GM23338 (cell line): Measurements from ENCODE around the gene HMGN5. TPM values are rescaled to one million over a fixed set of nuclear protein-coding genes. Genes with fewer than 3 reads are reported as not detected.

Experiments used
- ATAC-seq: fragments of 200-7000 bp; cut with Tn5 transposase; 3 replicates; pipeline ENCODE4 v1.9.1; 2020
- DNase-seq: peaks from one replicate; pipeline ENCODE4 v3.0.0-alpha.2; 2015; ENCODE audit warnings: low spot score
- H2AFZ ChIP-seq: fragments of 200-600 bp; sonication (generic); 2 replicates; pipeline ENCODE4 v1.8.0; 2016; ENCODE audit warnings: antibody characterized with exemption, mild to moderate bottlenecking, moderate library complexity
- H3F3A ChIP-seq: fragments of 200-600 bp; sonication (generic); replicated peaks from 2 replicates; pipeline ENCODE4 v1.8.0; 2017; ENCODE audit warnings: antibody characterized with exemption, mixed run types, low read depth
- H3K27ac ChIP-seq: fragments of 200-600 bp; sonication (generic); 2 replicates; pipeline ENCODE4 v1.6.1; 2016; ENCODE audit warnings: low read depth
- H3K27me3 ChIP-seq: fragments of 200-600 bp; sonication (generic); 2 replicates; pipeline ENCODE4 v1.8.0; 2016; ENCODE audit warnings: mild to moderate bottlenecking, mixed run types, moderate library complexity; ENCODE audit not compliant: insufficient read depth
- H3K36me3 ChIP-seq: fragments of 200-600 bp; sonication (generic); 2 replicates; pipeline ENCODE4 v1.8.0; 2016; ENCODE audit warnings: mild to moderate bottlenecking; ENCODE audit not compliant: insufficient read depth
- H3K4me1 ChIP-seq: fragments of 200-600 bp; sonication (generic); 2 replicates; pipeline ENCODE4 v1.8.0; 2016; ENCODE audit warnings: mild to moderate bottlenecking, moderate library complexity; ENCODE audit not compliant: insufficient read depth
- H3K4me2 ChIP-seq: fragments of 200-600 bp; sonication (generic); 2 replicates; pipeline ENCODE4 v1.7.1; 2017; ENCODE audit warnings: mixed run types
- H3K4me3 ChIP-seq: fragments of 200-600 bp; sonication (generic); 2 replicates; pipeline ENCODE4 v1.6.1; 2016; ENCODE audit warnings: mixed run types
- H3K79me2 ChIP-seq: fragments of 200-600 bp; sonication (generic); replicated peaks from 2 replicates; pipeline ENCODE4 v1.8.0; 2017; ENCODE audit warnings: mild to moderate bottlenecking; ENCODE audit not compliant: insufficient read depth
- H3K9me2 ChIP-seq: fragments of 200-600 bp; sonication (generic); 2 replicates; pipeline ENCODE4 v1.8.0; 2017; ENCODE audit not compliant: insufficient read depth
- H4K20me1 ChIP-seq: fragments of 200-600 bp; sonication (generic); replicated peaks from 2 replicates; pipeline ENCODE4 v1.8.0; 2017; ENCODE audit warnings: mild to moderate bottlenecking; ENCODE audit not compliant: insufficient read depth
- H3K27ac Mint-ChIP-seq: 2 replicates; pipeline ENCODE4 v1.8.0; 2020; ENCODE audit warnings: inconsistent platforms, mild to moderate bottlenecking, moderate library complexity, mixed read lengths
- H3K27me3 Mint-ChIP-seq: 3 replicates; pipeline ENCODE4 v1.8.0; 2022; ENCODE audit warnings: low read depth, mild to moderate bottlenecking, moderate library complexity, mixed read lengths, inconsistent platforms; ENCODE audit not compliant: insufficient read depth, poor library complexity
- H3K36me3 Mint-ChIP-seq: 3 replicates; pipeline ENCODE4 v1.8.0; 2021; ENCODE audit warnings: low read depth, mild to moderate bottlenecking, inconsistent platforms, moderate library complexity, mixed read lengths
- H3K4me1 Mint-ChIP-seq: 3 replicates; pipeline ENCODE4 v1.8.0; 2020; ENCODE audit warnings: mild to moderate bottlenecking, inconsistent platforms, mixed read lengths
- H3K4me3 Mint-ChIP-seq: 3 replicates; pipeline ENCODE4 v1.8.0; 2021; ENCODE audit warnings: moderate library complexity, mild to moderate bottlenecking, inconsistent platforms, mixed read lengths
- H3K9me3 Mint-ChIP-seq: 3 replicates; pipeline ENCODE4 v1.8.0; 2020; ENCODE audit warnings: moderate library complexity, mild to moderate bottlenecking, inconsistent platforms, mixed read lengths
- ZNF462 ChIP-seq: fragments of 250-450 bp; sonication (Bioruptor Pico); IDR thresholded peaks from 2 replicates; pipeline ENCODE4 v1.5.0; 2020; ENCODE audit warnings: mild to moderate bottlenecking, moderate library complexity
- polyA plus RNA-seq: library from polyadenylated mRNA; unstranded; fragments of >200 nt; fragmentation: Nextera tagmentation; extraction: Ambion mirVana; gene quantifications from 2 replicates; pipeline ENCODE4 v1.2.1, GENCODE V29; 2016
- total RNA-seq: library from RNA; depleted of rRNA; stranded (reverse); fragments of >200 nt; shearing (Covaris generic); gene quantifications from 2 replicates; pipeline ENCODE4 v1.2.3, GENCODE V29; 2014; rRNA removed

The HMGN5 gene
- total and polyA plus RNA-seq, 2 experiments from 2014 or later, result 5.2 to 155 TPM

GRCh38 chrX:81082649-81083048 is 119.1 kb downstream of the HMGN5 start:
- TF ChIP-seq ZNF462 (CRISPR knock-in tag), result no peak
- peaks cover 23% of the 10 kb centered on the region for H3K9me3 Mint-ChIP-seq

More at GRCh38 chrX:81082649-81083048, 119.1 kb downstream of the HMGN5 start:
- H3K27ac ChIP-seq, result no peak overlapping the region
- no peaks in the 10 kb centered on the region for H3K9me2 ChIP-seq
- no peaks in the 10 kb centered on the region for H3F3A ChIP-seq
- H3K4me1 Mint-ChIP-seq, result no peaks in the 10 kb centered on the region
- H3K4me3 ChIP-seq, result no peak overlapping the region
- DNase-seq, result no peak
- no peak overlapping the region for H2AFZ ChIP-seq
- no peak overlapping the region for H3K27ac Mint-ChIP-seq
- ATAC-seq, result no peak
- peaks cover 2% of the 10 kb centered on the region; the same call in 2 of the 3 replicates for H3K36me3 Mint-ChIP-seq
- H3K27me3 ChIP-seq, result no peaks in the 10 kb centered on the region
- no peak overlapping the region for H3K4me3 Mint-ChIP-seq
- H3K4me1 ChIP-seq, result no peaks in the 10 kb centered on the region
- no peaks in the 10 kb centered on the region for H3K79me2 ChIP-seq
- H3K36me3 ChIP-seq, result no peaks in the 10 kb centered on the region
- no peaks in the 10 kb centered on the region for H3K27me3 Mint-ChIP-seq
- no peak overlapping the region for H3K4me2 ChIP-seq
- no peaks in the 10 kb centered on the region for H4K20me1 ChIP-seq

Other genes with a start within 250 kb of the HMGN5 start
- gene SH3BGRL, start 189 bp upstream of the HMGN5 start, total RNA-seq, result 54.3 and 60.8 TPM in 2 replicates
- gene SH3BGRL, start 189 bp upstream of the HMGN5 start, polyA plus RNA-seq, result 52.3 and 61.1 TPM in 2 replicates